HG03520 (cell line): ENCODE results near the gene IFI27.
"Not testable (repeated sequence)": the region's sequence is repeated elsewhere in the genome, so short reads cannot be mapped to it uniquely, and the experiment has no call there.

ENCODE experiments used
- ATAC-seq: cut with Tn5 transposase; IDR thresholded peaks from one replicate; pipeline ENCODE4 v1.9.1; 2021; ENCODE audit warnings: mild to moderate bottlenecking, moderate library complexity; ENCODE audit not compliant: unreplicated experiment

The IFI27 gene

DNA sequence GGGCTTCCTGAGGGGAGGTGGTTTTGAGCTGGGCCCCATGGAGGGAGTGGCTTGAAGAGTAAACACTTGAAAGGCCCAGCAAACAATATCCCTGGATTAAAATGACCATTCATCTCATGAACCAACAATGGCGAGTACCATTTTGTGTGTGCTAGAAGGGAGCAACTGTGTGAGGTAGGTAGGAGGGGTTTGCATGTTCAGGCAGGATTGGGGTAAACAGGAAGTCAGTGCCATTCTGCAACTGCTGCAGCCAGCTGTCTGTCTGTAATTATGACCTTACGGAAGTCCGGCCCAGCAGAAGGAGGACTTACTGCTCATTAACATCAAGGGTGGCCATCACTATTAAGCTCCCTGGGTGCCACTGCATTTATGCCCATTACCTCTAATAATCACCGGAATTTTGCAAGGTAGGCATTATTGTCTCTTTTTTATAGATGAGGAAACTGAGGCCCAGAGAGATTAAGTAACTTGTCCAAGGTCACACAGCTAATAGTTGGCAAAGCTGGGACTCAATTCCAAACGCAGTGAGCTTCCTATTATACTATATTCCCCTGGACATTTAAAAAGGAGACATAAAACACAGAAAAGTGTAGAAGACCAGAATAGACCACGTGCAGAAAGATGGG lies 35.5 kb downstream of the IFI27 start:
- ATAC-seq: no peak

GRCh38 chr14:94152676-94153075 lies 42.1 kb downstream of the IFI27 start:
- no peak for ATAC-seq

DNA sequence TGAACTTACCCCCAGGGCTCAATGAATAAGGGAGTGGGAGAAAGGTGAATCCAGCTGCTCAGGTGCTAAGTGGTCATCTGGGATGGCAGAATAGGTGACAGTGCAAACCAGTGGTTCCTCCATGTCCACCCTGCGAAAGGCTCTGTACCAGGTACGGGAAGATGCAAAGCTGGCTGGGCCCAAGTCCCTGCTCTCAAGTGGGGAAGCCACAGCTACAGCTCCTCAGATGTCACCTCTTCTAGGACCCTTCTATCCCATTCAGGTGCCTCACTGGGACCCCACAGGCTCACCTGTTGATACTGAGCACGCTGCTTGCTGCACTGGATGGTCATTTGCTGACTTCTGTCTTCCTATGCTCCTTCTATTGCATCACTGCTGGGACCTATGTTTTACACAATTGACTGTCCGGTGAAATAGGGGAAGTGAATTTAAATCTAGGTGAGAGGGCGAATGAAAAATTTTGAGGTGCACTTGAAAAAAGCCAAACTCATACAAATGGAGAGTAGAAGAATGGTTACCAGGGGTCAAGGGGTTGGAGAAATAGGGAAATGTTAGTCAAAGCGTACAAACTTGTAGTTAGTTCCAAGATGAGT lies 43.3 kb downstream of the IFI27 start:
- no peak for ATAC-seq

- ATAC-seq: not testable (repeated sequence)
Measured at GRCh38 chr14:94156143-94156542, 45.6 kb downstream of the IFI27 start.

- no peak for ATAC-seq
Measured at GRCh38 chr14:94157197-94157596, 46.7 kb downstream of the IFI27 start.

- ATAC-seq: no peak
Measured at GRCh38 chr14:94158239-94158883, 47.8 kb downstream of the IFI27 start.

DNA sequence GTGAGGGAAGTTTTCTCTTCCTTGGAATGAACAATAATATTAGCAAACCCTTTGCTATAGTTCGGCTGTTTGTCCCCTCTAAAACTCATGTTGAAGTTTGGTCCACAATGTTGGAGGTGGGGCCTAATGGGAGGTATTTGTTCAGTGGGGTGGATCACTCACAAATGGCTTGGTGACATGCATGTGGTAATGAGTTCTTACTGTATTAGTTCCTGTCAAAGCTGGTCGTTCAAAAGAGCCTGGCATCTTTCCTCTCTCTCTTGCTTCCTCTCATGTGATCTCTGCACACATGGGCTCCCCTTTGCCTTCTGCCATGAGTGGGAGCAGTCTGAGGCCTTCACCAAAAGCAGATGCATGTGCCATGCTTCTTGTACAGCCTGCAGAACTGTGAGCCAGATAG lies 50.5 kb downstream of the IFI27 start:
- ATAC-seq: no peak

GRCh38 chr14:94161981-94162380 lies 51.4 kb downstream of the IFI27 start:
- no peak for ATAC-seq

DNA sequence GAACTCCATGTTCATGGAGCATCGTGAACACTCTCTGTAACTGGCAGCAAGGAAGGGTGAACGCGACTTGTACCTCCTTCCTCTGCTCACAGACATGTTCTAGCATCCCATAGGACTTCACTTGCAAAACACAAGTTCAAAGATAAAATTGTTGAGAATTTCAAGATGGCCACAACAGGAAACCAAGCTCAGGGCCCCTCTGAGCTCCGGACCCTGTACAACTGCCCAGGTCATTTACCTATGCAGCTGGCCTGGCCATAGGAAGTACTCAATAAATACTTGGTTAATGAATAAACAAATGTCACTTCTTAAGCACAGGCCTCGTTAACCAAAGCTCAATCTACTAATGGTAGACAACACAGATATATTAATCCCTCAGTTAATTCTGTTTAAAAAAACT lies 51.9 kb downstream of the IFI27 start:
- ATAC-seq: no peak

GRCh38 chr14:94163796-94164195 lies 53.3 kb downstream of the IFI27 start:
- ATAC-seq: no peak

- ATAC-seq: no peak
Measured at GRCh38 chr14:94164685-94165431, 54.3 kb downstream of the IFI27 start.

DNA sequence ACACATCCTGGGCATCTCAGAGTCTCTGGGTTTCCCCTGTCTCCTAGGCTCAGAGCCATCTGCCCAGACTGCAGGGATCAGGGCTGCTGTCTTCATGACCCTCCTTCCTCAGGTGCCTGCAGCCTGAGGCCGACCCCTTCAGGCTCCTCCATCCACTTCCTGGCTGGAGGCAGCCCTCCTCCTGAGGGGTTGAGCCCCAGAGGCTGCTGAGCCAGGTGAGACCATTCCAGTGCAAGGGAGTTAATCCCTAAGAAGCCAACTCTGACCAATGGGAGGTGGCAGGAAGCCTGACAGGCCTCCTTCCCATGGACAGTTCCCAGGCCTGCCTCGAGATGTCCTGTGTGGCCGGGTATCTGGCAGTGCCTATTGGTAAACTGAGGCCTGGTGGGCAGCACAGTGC lies 55.2 kb downstream of the IFI27 start:
- no peak for ATAC-seq
